ENCODE data around the gene USH2A.

GRCh38 chr1:215603319-215603718 lies 819.9 kb downstream of the USH2A start:
- TF ChIP-seq, protein P1, sequence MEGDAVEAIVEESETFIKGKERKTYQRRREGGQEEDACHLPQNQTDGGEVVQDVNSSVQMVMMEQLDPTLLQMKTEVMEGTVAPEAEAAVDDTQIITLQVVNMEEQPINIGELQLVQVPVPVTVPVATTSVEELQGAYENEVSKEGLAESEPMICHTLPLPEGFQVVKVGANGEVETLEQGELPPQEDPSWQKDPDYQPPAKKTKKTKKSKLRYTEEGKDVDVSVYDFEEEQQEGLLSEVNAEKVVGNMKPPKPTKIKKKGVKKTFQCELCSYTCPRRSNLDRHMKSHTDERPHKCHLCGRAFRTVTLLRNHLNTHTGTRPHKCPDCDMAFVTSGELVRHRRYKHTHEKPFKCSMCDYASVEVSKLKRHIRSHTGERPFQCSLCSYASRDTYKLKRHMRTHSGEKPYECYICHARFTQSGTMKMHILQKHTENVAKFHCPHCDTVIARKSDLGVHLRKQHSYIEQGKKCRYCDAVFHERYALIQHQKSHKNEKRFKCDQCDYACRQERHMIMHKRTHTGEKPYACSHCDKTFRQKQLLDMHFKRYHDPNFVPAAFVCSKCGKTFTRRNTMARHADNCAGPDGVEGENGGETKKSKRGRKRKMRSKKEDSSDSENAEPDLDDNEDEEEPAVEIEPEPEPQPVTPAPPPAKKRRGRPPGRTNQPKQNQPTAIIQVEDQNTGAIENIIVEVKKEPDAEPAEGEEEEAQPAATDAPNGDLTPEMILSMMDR (IDR thresholded peaks at IDR 0.05): no peak
- no peak for TF ChIP-seq POLR2A (IDR thresholded peaks at IDR 0.05)

All from lower leg skin (tissue), 3 donors.